Activated T-cell treated with anti-CD3 and anti-CD28 coated beads, Interleukin-2, amount 50 U/mL, for 4 hours (primary cell): Measurements from ENCODE around the gene MANF. TPM values are rescaled to one million over a fixed set of nuclear protein-coding genes. Genes with fewer than 3 reads are reported as not detected.

Experiments
- ATAC-seq, 2 donors: fragments of 200-7000 bp; cut with Tn5 transposase; one replicate each; pipeline ENCODE4 v1.10.0; 2021
- DNase-seq: peaks from one replicate; pipeline ENCODE4 v3.0.0-alpha.2; 2020
- H3K27me3 Mint-ChIP-seq: one replicate; pipeline ENCODE4 v1.8.0; 2021; ENCODE audit warnings: low read depth, mixed read lengths
- H3K36me3 Mint-ChIP-seq: one replicate; pipeline ENCODE4 v1.8.0; 2022; ENCODE audit warnings: mixed read lengths; ENCODE audit not compliant: insufficient read depth
- H3K4me1 Mint-ChIP-seq: one replicate; pipeline ENCODE4 v1.8.0; 2021; ENCODE audit warnings: low read depth, mixed read lengths
- H3K4me3 Mint-ChIP-seq: one replicate; pipeline ENCODE4 v1.8.0; 2021; ENCODE audit warnings: mild to moderate bottlenecking, moderate library complexity, mixed read lengths
- H3K9me3 Mint-ChIP-seq: one replicate; pipeline ENCODE4 v1.8.0; 2021; ENCODE audit warnings: mixed read lengths
- total RNA-seq, 3 donors: library from RNA; stranded (reverse); gene quantifications; one replicate each; pipeline ENCODE4 v1.2.1, GENCODE V29; 2021

MANF gene
- total RNA-seq, 3 donors from 2014 or later = 226 to 237 (median 236) TPM

DNA sequence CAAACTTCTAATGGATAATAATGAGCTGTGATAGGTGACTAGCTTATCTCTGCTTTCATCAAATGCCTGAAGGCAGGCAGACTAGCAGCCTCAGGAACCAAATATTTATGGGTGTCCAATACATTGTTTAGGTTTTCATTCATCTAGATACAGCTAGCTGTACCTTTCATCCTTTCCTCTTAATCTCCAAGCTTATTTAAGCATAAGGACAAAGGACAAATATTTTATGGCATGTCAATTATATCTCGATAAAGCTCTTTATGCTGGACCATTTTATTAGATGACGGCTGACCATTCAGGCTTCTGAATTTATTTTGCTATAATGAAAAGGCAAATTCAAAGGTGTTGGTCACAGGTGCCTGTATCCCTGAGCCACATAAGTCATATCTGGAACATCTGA lies 22.9 kb downstream of the MANF start:
- H3K27me3 Mint-ChIP-seq = no peaks in the 10 kb centered on the region
- ATAC-seq (no peak), DNase-seq (no peak)
- peaks cover 19% of the 10 kb centered on the region for H3K4me1 Mint-ChIP-seq
- no peak overlapping the region for H3K4me3 Mint-ChIP-seq
- peaks cover 41% of the 10 kb centered on the region for H3K36me3 Mint-ChIP-seq
- no peaks in the 10 kb centered on the region for H3K9me3 Mint-ChIP-seq

DNA sequence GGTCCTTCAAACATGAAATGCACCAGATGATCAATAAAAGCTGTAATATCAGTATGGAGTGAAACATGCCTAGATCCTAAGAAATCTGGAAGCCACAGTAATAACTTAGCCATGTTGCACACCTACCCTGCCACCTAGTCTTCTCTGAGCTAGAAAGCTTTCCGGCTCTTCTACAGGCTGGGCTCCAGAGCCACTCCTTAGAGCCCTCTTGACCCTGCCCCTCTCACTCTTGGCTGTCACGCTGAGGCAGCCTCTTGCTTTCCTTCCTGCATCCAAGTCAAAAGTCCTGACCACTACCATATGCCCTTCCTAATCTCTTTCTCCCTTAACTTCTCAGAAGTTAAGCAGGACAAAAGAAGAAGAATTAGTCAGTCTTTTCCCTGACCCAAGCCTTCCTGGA lies 23.7 kb downstream of the MANF start:
- H3K27me3 Mint-ChIP-seq = no peaks in the 10 kb centered on the region
- peaks cover 44% of the 10 kb centered on the region for H3K36me3 Mint-ChIP-seq
- no peak overlapping the region for H3K4me3 Mint-ChIP-seq
- no peak for DNase-seq
- H3K9me3 Mint-ChIP-seq = no peaks in the 10 kb centered on the region
- no peak for ATAC-seq
- H3K4me1 Mint-ChIP-seq = peaks cover 13% of the 10 kb centered on the region

DNA sequence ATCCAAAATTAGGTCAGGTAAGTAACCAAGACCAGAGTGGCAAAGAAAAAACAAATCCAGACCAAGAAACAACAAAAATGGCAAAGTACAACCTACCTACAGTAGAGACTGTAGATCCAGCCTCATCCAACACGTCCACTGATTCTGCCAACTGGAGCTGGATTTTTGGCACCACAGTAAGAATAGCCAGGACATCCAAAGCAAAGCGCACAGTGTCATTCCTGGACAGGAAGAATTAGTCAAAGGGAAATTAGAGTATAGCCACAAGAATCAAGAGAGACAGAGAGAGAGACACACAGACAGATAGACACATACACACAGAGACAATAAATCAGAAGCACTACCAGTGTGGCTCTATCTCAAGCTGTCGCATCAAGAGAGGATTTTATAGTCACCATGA lies 37.1 kb downstream of the MANF start:
- DNase-seq (no peak), ATAC-seq (no peak)
- Mint-ChIP-seq H3K9me3 (no peaks in the 10 kb centered on the region), H3K4me3 (no peak overlapping the region), H3K27me3 (no peaks in the 10 kb centered on the region), H3K36me3 (peaks cover 20% of the 10 kb centered on the region), H3K4me1 (no peaks in the 10 kb centered on the region)

DNA sequence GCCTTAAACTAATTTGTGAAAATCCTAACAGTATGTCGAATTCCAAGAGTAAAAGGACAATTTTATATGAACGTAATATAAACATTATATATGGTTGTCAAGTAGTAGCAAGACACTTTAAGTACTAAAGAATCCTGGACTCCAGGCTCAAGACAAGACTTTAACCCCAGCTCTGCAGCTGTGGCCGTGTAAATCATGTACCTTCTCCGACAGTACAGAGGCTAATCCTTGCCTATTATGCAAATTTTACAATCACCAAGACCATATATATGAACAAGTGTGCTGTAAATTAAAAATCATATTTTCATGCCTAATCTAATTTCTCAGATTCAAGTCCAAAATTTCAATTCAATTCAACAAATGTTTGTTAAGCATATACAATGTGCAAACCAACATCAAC lies 41.8 kb downstream of the MANF start:
- H3K4me3 Mint-ChIP-seq = no peak overlapping the region
- ATAC-seq (no peak), DNase-seq (no peak)
- H3K9me3 Mint-ChIP-seq = no peaks in the 10 kb centered on the region
- H3K36me3 Mint-ChIP-seq = peaks cover 27% of the 10 kb centered on the region
- H3K27me3 Mint-ChIP-seq = no peaks in the 10 kb centered on the region
- no peaks in the 10 kb centered on the region for H3K4me1 Mint-ChIP-seq

DNA sequence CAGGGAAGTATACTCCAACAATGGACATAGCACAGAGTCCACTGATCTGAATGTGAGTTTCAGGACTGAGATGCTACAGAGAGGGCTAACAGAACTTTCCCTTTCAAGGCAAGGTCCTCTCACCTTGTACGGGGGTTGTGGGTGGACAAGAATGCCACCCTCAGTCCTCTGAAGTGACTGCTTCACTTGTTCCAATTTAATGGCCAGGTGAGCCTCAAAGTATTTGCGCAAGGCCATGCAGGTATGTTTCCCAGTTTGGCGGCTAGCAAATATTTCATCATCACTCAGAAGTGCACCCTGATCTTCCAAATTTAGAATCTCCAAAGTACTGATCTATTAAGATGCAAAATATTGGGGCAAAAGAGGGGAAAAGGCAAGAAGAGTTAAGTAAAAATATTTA lies 44.0 kb downstream of the MANF start:
- no peak for ATAC-seq
- no peaks in the 10 kb centered on the region for H3K9me3 Mint-ChIP-seq
- H3K4me3 Mint-ChIP-seq = no peak overlapping the region
- no peaks in the 10 kb centered on the region for H3K27me3 Mint-ChIP-seq
- no peak for DNase-seq
- peaks cover 28% of the 10 kb centered on the region for H3K36me3 Mint-ChIP-seq
- no peaks in the 10 kb centered on the region for H3K4me1 Mint-ChIP-seq

DNA sequence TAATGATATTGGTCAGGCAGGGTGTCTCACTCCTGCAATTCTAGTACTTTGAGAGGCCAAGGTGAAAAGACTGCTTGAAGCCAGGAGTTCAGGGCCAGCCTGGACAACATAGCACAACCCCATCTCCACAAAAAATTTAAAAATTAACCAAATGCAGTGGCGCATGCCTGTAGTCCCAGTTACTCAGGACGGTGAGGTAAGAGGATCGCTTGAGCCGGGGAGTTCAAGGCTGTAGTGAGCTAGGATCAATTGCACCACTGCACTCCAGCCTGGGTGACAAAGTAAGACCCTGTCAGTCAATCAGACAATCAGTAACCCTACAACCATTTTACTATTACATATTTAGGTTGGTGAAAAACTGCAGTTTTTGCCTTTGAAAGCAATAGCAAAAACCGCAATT lies 49.0 kb downstream of the MANF start:
- Mint-ChIP-seq H3K36me3 (peaks cover 21% of the 10 kb centered on the region), H3K27me3 (no peaks in the 10 kb centered on the region), H3K4me3 (no peak overlapping the region), H3K9me3 (no peaks in the 10 kb centered on the region), H3K4me1 (peaks cover 7% of the 10 kb centered on the region)
- DNase-seq (no peak), ATAC-seq (no peak)

DNA sequence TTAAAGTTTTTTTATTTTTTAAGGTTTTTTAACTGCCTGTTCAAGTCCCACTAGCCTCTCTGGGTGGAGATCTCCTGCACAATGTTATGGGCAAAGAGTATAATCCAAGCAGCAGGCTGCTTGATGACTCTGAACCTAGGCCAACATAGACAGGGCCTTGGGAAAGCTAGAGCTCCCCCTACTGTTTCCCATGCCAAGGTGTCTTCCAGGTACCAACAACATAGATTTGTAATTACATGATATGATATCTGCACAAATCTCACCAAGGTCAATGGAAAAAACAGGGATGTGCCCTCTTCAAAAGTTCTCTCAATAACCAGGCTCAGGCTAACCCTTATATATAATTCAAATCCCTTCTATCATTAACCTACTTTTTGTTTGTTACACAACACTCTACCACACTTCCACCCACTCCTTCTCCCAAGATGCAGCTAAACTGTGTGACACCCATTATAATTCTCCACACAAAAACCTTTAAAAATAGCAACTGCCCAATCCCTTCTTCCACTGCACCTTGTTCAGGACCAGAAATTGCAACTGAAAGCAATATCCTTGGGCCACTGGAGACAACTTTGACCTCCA lies 49.7 kb downstream of the MANF start:
- no peak overlapping the region for H3K4me3 Mint-ChIP-seq
- no peaks in the 10 kb centered on the region for H3K9me3 Mint-ChIP-seq
- H3K36me3 Mint-ChIP-seq = peaks cover 19% of the 10 kb centered on the region
- ATAC-seq (peak; percentile 84 to 85), DNase-seq (peak; percentile 26)
- H3K4me1 Mint-ChIP-seq = peaks cover 7% of the 10 kb centered on the region
- no peaks in the 10 kb centered on the region for H3K27me3 Mint-ChIP-seq

DNA sequence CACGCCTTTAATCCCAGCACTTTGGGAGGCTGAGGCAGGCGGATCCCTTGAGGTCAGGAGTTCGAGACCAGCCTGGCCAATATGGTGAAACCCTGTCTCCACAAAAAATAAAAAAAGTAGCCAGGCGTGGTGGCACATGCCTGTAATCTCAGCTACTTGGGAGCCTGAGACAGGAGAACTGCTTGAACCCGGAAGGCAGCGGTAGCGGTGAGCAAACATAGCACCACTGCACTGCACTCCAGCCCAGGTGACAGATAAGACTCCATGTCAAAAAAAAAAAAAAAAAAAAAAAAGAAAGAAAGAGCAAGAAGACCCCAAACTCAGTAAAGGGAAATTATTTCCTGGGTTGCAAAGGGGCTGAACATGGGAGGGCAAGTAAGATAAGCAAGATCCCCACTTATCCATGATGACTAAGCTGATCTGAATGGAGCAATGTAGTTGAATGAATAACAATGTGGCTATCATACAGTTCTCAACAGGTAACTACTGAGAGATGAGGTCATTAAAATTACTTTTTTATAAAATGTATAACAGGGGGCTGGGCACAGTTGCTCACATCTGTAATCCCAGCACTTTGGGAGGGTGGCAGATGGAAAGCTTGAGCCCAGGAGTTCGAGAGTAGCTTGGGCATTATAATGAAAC lies 52.0 kb downstream of the MANF start:
- Mint-ChIP-seq H3K27me3 (no peaks in the 10 kb centered on the region), H3K4me3 (no peak overlapping the region), H3K36me3 (peaks cover 29% of the 10 kb centered on the region), H3K9me3 (no peaks in the 10 kb centered on the region), H3K4me1 (peaks cover 14% of the 10 kb centered on the region)
- DNase-seq (no peak), ATAC-seq (no peak)

Other genes with a start within 250 kb of the MANF start
- 10 to 100 TPM; 42.1 to 43.4 (median 42.3) TPM for gene RBM15B, start 6.0 kb downstream of the MANF start, total RNA-seq
- gene DCAF1, start 114.7 kb downstream of the MANF start, total RNA-seq = 10 to 100 TPM; 42.3 to 47.1 (median 42.5) TPM
- 10 to 100 TPM; 35.1 to 40.5 (median 37.4) TPM for gene RAD54L2, start 153.4 kb downstream of the MANF start, total RNA-seq